Activated CD4-positive, alpha-beta T cell treated with anti-CD3 and anti-CD28 coated beads, Interleukin-2, amount 10 ng/mL, durations not matched to agents 7 days and 5 days (primary cell): ENCODE measurements around the gene GABRD. TPM values are rescaled to one million over a fixed set of nuclear protein-coding genes. Genes with fewer than 3 reads are reported as not detected.
"Not testable (repeated sequence)": the region's sequence is repeated elsewhere in the genome, so short reads cannot be mapped to it uniquely, and the experiment has no call there.

Source experiments
- CTCF ChIA-PET: fragments of 350-600 bp; sonication (Branson Sonifier 250); formaldehyde crosslinking; loops from one replicate; lab custom pipeline; 2021; ENCODE audit warnings: antibody characterized with exemption; lab: Charles Lee
- POLR2A ChIA-PET: fragments of 350-600 bp; sonication (Branson Sonifier 250); formaldehyde crosslinking; loops from one replicate; lab custom pipeline; 2021; ENCODE audit warnings: antibody characterized with exemption; lab: Charles Lee
- DNase-seq: peaks from one replicate; pipeline ENCODE4 v3.0.0-alpha.2; 2020
- H3K27ac Mint-ChIP-seq: one replicate; pipeline ENCODE4 v1.8.0; 2021; ENCODE audit warnings: mild to moderate bottlenecking, moderate library complexity, mixed read lengths
- H3K27me3 Mint-ChIP-seq: one replicate; pipeline ENCODE4 v1.8.0; 2021; ENCODE audit warnings: mixed read lengths
- H3K36me3 Mint-ChIP-seq: one replicate; pipeline ENCODE4 v1.8.0; 2021; ENCODE audit warnings: low read depth, mixed read lengths
- H3K4me1 Mint-ChIP-seq: one replicate; pipeline ENCODE4 v1.8.0; 2021; ENCODE audit warnings: mixed read lengths
- H3K4me3 Mint-ChIP-seq: one replicate; pipeline ENCODE4 v1.8.0; 2021; ENCODE audit warnings: mild to moderate bottlenecking, moderate library complexity, mixed read lengths
- H3K9me3 Mint-ChIP-seq: one replicate; pipeline ENCODE4 v1.8.0; 2021; ENCODE audit warnings: mixed read lengths
- total RNA-seq, 2 experiments: library from RNA; stranded (reverse); gene quantifications; one replicate each; pipeline ENCODE4 v1.2.3, GENCODE V29; 2021

The GABRD gene
- total RNA-seq, 2 experiments from 2014 or later, result not detected

GRCh38 chr1:1978690-1979481 is 40.3 kb upstream of the GABRD start:
- peaks cover 13% of the 10 kb centered on the region for H3K9me3 Mint-ChIP-seq
- CTCF ChIA-PET, result interaction anchor here (0.7 kb wide), 1 partner anchor 113 kb away, joined by 3 read pairs; no protein-coding TSS in a partner anchor
- POLR2A ChIA-PET, result not testable (repeated sequence)

GRCh38 chr1:1979482-1980165 is 39.5 kb upstream of the GABRD start:
- Mint-ChIP-seq H3K4me3 (no peak overlapping the region), H3K9me3 (peaks cover 13% of the 10 kb centered on the region), H3K4me1 (no peaks in the 10 kb centered on the region), H3K27me3 (no peaks in the 10 kb centered on the region), H3K27ac (no peak overlapping the region), H3K36me3 (no peaks in the 10 kb centered on the region)
- no peak for DNase-seq
- POLR2A ChIA-PET, result no interaction called here
- CTCF ChIA-PET, result interaction anchor here (0.7 kb wide), 1 partner anchor 113 kb away, joined by 3 read pairs; no protein-coding TSS in a partner anchor

More at GRCh38 chr1:1978690-1979481, 40.3 kb upstream of the GABRD start:
- not testable (repeated sequence) for DNase-seq, H3K27ac Mint-ChIP-seq, H3K36me3 Mint-ChIP-seq, H3K4me3 Mint-ChIP-seq, H3K27me3 Mint-ChIP-seq, H3K4me1 Mint-ChIP-seq

- no peak for DNase-seq
- H3K4me1 Mint-ChIP-seq, result no peaks in the 10 kb centered on the region
- no peak overlapping the region for H3K27ac Mint-ChIP-seq
- CTCF ChIA-PET, result no interaction called here
- no peaks in the 10 kb centered on the region for H3K27me3 Mint-ChIP-seq
- no peak overlapping the region for H3K4me3 Mint-ChIP-seq
- H3K36me3 Mint-ChIP-seq, result no peaks in the 10 kb centered on the region
- POLR2A ChIA-PET, result no interaction called here
- H3K9me3 Mint-ChIP-seq, result peaks cover 13% of the 10 kb centered on the region
These were observed 38.5 kb upstream of the GABRD start for GRCh38 chr1:1980467-1981141.

GRCh38 chr1:1981142-1981500 is 38.0 kb upstream of the GABRD start:
- Mint-ChIP-seq H3K9me3 (peaks cover 13% of the 10 kb centered on the region), H3K36me3 (no peaks in the 10 kb centered on the region), H3K4me3 (no peak overlapping the region), H3K4me1 (no peaks in the 10 kb centered on the region), H3K27ac (no peak overlapping the region), H3K27me3 (no peaks in the 10 kb centered on the region)
- no peak for DNase-seq
- POLR2A ChIA-PET, result no interaction called here
- CTCF ChIA-PET, result no interaction called here

GRCh38 chr1:1981631-1982327 is 37.4 kb upstream of the GABRD start:
- CTCF ChIA-PET, H3K4me3 Mint-ChIP-seq, H3K36me3 Mint-ChIP-seq, POLR2A ChIA-PET, H3K27me3 Mint-ChIP-seq, H3K27ac Mint-ChIP-seq, H3K4me1 Mint-ChIP-seq, DNase-seq: not testable (repeated sequence)
- peaks cover 13% of the 10 kb centered on the region for H3K9me3 Mint-ChIP-seq

- Mint-ChIP-seq H3K36me3 (no peaks in the 10 kb centered on the region), H3K27me3 (no peaks in the 10 kb centered on the region), H3K9me3 (peaks cover 13% of the 10 kb centered on the region), H3K4me1 (no peaks in the 10 kb centered on the region), H3K4me3 (no peak overlapping the region), H3K27ac (no peak overlapping the region)
- ChIA-PET POLR2A (no interaction called here), CTCF (interaction anchor here (1.2 kb wide), 1 partner anchor 26 kb away, joined by 3 read pairs; no protein-coding TSS in a partner anchor)
- DNase-seq, result no peak
These were observed 36.5 kb upstream of the GABRD start for GRCh38 chr1:1982379-1983232.

- Mint-ChIP-seq H3K27me3 (peaks cover 3% of the 10 kb centered on the region), H3K4me3 (no peak overlapping the region), H3K27ac (peak overlapping the region; percentile 13), H3K36me3 (no peaks in the 10 kb centered on the region), H3K4me1 (no peaks in the 10 kb centered on the region), H3K9me3 (peaks cover 2% of the 10 kb centered on the region)
- ChIA-PET POLR2A (no interaction called here), CTCF (no interaction called here)
- no peak for DNase-seq
These were observed 34.5 kb upstream of the GABRD start for GRCh38 chr1:1984560-1985070.

- Mint-ChIP-seq H3K9me3 (no peaks in the 10 kb centered on the region), H3K27ac (no peak overlapping the region), H3K36me3 (no peaks in the 10 kb centered on the region), H3K4me1 (no peaks in the 10 kb centered on the region), H3K4me3 (no peak overlapping the region), H3K27me3 (peaks cover 8% of the 10 kb centered on the region)
- POLR2A ChIA-PET, result no interaction called here
- CTCF ChIA-PET, result no interaction called here
- DNase-seq, result no peak
These were observed 33.6 kb upstream of the GABRD start for GRCh38 chr1:1985375-1986050.

GRCh38 chr1:1986451-1987141 is 32.5 kb upstream of the GABRD start:
- Mint-ChIP-seq H3K36me3 (no peaks in the 10 kb centered on the region), H3K9me3 (no peaks in the 10 kb centered on the region), H3K27ac (no peak overlapping the region), H3K4me1 (no peaks in the 10 kb centered on the region), H3K27me3 (peaks cover 8% of the 10 kb centered on the region), H3K4me3 (no peak overlapping the region)
- POLR2A ChIA-PET, result no interaction called here
- DNase-seq, result no peak
- CTCF ChIA-PET, result no interaction called here

GRCh38 chr1:1987142-1987510 is 32.0 kb upstream of the GABRD start:
- DNase-seq, result no peak
- H3K4me1 Mint-ChIP-seq, result no peaks in the 10 kb centered on the region
- ChIA-PET CTCF (no interaction called here), POLR2A (no interaction called here)
- no peak overlapping the region for H3K4me3 Mint-ChIP-seq
- no peak overlapping the region for H3K27ac Mint-ChIP-seq
- H3K9me3 Mint-ChIP-seq, result no peaks in the 10 kb centered on the region
- H3K27me3 Mint-ChIP-seq, result peaks cover 8% of the 10 kb centered on the region
- no peaks in the 10 kb centered on the region for H3K36me3 Mint-ChIP-seq
